ENCODE measurements around the gene NCOA3.
A peak's percentile ranks its signal among the peaks of the same experiment; 100 is the strongest.

Gene NCOA3

GRCh38 chr20:47661714-47662113, 160.0 kb downstream of the NCOA3 start:
- peaks cover 2% of the 10 kb centered on the region for H3K79me1 ChIP-seq (replicated peaks; ENCODE audit: low read length, poor library complexity, severe bottlenecking)
- no peak overlapping the region for H4K8ac ChIP-seq (ENCODE audit: low read length)
- H3K4me2 ChIP-seq (ENCODE audit: low read length, poor library complexity, severe bottlenecking), result no peak overlapping the region
- no peak overlapping the region for H2BK120ac ChIP-seq (ENCODE audit: low read depth, low read length)
- H3K27ac ChIP-seq (ENCODE audit: low read length, poor library complexity, severe bottlenecking), result no peak overlapping the region
- H3K18ac ChIP-seq (ENCODE audit: low read depth in 1 of 2, low read length in 2 of 2), result no peak overlapping the region
- no peak overlapping the region for H2BK5ac ChIP-seq (ENCODE audit: low read depth, low read length, poor library complexity, severe bottlenecking)
- peaks cover 7% of the 10 kb centered on the region for H3K4me1 ChIP-seq (ENCODE audit: control insufficient read depth, insufficient read depth, low read depth, low read length)
- H3K36me3 ChIP-seq (ENCODE audit: control insufficient read depth in 1 of 2, insufficient read depth in 2 of 2, low read depth in 1 of 2, low read length in 2 of 2), result peaks cover 53 to 68% of the 10 kb centered on the region in 2 experiments
- 92% methylated on average over 7 of the region's 7 CpGs for WGBS
- H3K14ac ChIP-seq (ENCODE audit: low read length in 2 of 2), result no peak overlapping the region
- H3K4ac ChIP-seq (ENCODE audit: low read depth in 1 of 2, low read length in 2 of 2), result no peak overlapping the region
- H2BK15ac ChIP-seq (ENCODE audit: low read depth, poor library complexity, severe bottlenecking), result no peak overlapping the region
- no peak overlapping the region for H2BK12ac ChIP-seq (ENCODE audit: low read length in 2 of 2)
- no peak overlapping the region for H3K4me3 ChIP-seq (ENCODE audit: insufficient read depth in 1 of 2, low read depth in 1 of 2, low read length in 2 of 2)
- no peak overlapping the region for H3K23ac ChIP-seq (ENCODE audit: low read length in 2 of 2)
- no peaks in the 10 kb centered on the region for H3K9me3 ChIP-seq (ENCODE audit: control insufficient read depth, low read length)
- H2AFZ ChIP-seq (ENCODE audit: low read depth, low read length), result no peak overlapping the region
- no peak overlapping the region for H3K9ac ChIP-seq (ENCODE audit: low read length)
- no peaks in the 10 kb centered on the region for H3K27me3 ChIP-seq (ENCODE audit: control insufficient read depth in 1 of 2, insufficient read depth in 1 of 2, low read length in 2 of 2)
- no peak overlapping the region for H4K91ac ChIP-seq (ENCODE audit: low read length)
- H2AK5ac ChIP-seq (ENCODE audit: low read length, severe bottlenecking), result no peak overlapping the region
- DNase-seq, result no peak

- Histone ChIP-seq H2AFZ (ENCODE audit: low read depth, low read length) (no peak overlapping the region), H3K18ac (ENCODE audit: low read depth in 1 of 2, low read length in 2 of 2) (peak overlapping the region in 1 of 2 experiments; percentile 28), H2AK5ac (ENCODE audit: low read length, severe bottlenecking) (no peak overlapping the region), H2BK5ac (ENCODE audit: low read depth, low read length, poor library complexity, severe bottlenecking) (no peak overlapping the region), H2BK15ac (ENCODE audit: low read depth, poor library complexity, severe bottlenecking) (no peak overlapping the region), H3K4me1 (ENCODE audit: control insufficient read depth, insufficient read depth, low read depth, low read length) (peaks cover 7% of the 10 kb centered on the region), H3K79me1 (replicated peaks; ENCODE audit: low read length, poor library complexity, severe bottlenecking) (peaks cover 2% of the 10 kb centered on the region), H3K27ac (ENCODE audit: low read length, poor library complexity, severe bottlenecking) (no peak overlapping the region), H3K4me3 (ENCODE audit: insufficient read depth in 1 of 2, low read depth in 1 of 2, low read length in 2 of 2) (no peak overlapping the region), H4K91ac (ENCODE audit: low read length) (no peak overlapping the region), H3K4ac (ENCODE audit: low read depth in 1 of 2, low read length in 2 of 2) (no peak overlapping the region), H3K9ac (ENCODE audit: low read length) (no peak overlapping the region), H3K27me3 (ENCODE audit: control insufficient read depth in 1 of 2, insufficient read depth in 1 of 2, low read length in 2 of 2) (no peaks in the 10 kb centered on the region), H3K14ac (ENCODE audit: low read length in 2 of 2) (no peak overlapping the region), H3K4me2 (ENCODE audit: low read length, poor library complexity, severe bottlenecking) (no peak overlapping the region), H3K9me3 (ENCODE audit: control insufficient read depth, low read length) (no peaks in the 10 kb centered on the region), H2BK120ac (ENCODE audit: low read depth, low read length) (no peak overlapping the region), H4K8ac (ENCODE audit: low read length) (no peak overlapping the region), H3K23ac (ENCODE audit: low read length in 2 of 2) (no peak overlapping the region), H2BK12ac (ENCODE audit: low read length in 2 of 2) (no peak overlapping the region), H3K36me3 (ENCODE audit: control insufficient read depth in 1 of 2, insufficient read depth in 2 of 2, low read depth in 1 of 2, low read length in 2 of 2) (peaks cover 53 to 60% of the 10 kb centered on the region in 2 experiments)
- no peak for DNase-seq
- 97% methylated on average over 15 of the region's 16 CpGs for WGBS
Observed at GRCh38 chr20:47662483-47663353, 161.0 kb downstream of the NCOA3 start.

DNA sequence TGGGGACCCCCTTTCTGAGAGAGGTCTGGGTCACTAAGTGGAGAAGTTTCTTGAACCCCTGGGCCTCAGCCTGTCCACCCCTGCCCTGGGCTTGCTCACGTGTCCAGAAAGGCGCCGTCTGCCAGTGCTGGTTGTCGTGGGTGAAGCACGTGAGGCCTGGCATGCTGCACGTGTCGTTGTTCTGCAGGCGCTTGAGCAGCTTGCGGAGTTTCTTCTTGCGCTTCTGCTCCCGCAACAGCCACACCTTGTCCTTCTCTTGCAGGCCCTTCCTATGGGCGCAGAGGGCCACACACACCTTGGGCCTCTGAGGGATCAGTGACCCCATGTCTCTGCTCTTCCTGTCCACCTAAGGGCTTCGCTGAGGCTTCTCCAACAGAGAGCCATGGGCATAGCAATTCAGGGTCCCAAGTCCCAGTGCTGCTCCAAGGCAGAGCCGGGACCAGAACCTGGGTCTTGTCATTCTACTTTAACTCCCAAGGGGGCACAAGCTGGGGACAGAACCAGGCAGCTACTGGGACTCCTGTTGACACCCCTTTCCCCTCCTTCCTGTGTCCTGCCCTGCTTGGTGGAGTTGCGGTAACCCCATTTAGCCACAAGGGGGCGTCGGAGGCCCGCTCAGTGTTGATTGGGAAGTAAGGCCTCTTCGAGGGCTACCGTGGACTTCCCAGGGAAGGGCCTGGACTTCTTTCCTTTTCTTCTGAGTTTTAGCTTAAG, 161.8 kb downstream of the NCOA3 start:
- peak; percentile 79 for DNase-seq
- Histone ChIP-seq H3K4me3 (ENCODE audit: insufficient read depth in 1 of 2, low read depth in 1 of 2, low read length in 2 of 2) (no peak overlapping the region), H3K4me2 (ENCODE audit: low read length, poor library complexity, severe bottlenecking) (no peak overlapping the region), H3K9me3 (ENCODE audit: control insufficient read depth, low read length) (no peaks in the 10 kb centered on the region), H2AK5ac (ENCODE audit: low read length, severe bottlenecking) (peak overlapping the region; percentile 20), H3K36me3 (ENCODE audit: control insufficient read depth in 1 of 2, insufficient read depth in 2 of 2, low read depth in 1 of 2, low read length in 2 of 2) (peaks cover 52 to 54% of the 10 kb centered on the region in 2 experiments), H3K4me1 (ENCODE audit: control insufficient read depth, insufficient read depth, low read depth, low read length) (peaks cover 7% of the 10 kb centered on the region), H3K14ac (ENCODE audit: low read length in 2 of 2) (no peak overlapping the region), H2BK120ac (ENCODE audit: low read depth, low read length) (no peak overlapping the region), H3K79me1 (replicated peaks; ENCODE audit: low read length, poor library complexity, severe bottlenecking) (no peaks in the 10 kb centered on the region), H3K27ac (ENCODE audit: low read length, poor library complexity, severe bottlenecking) (no peak overlapping the region), H3K9ac (ENCODE audit: low read length) (peak overlapping the region; percentile 41), H3K23ac (ENCODE audit: low read length in 2 of 2) (no peak overlapping the region), H2BK5ac (ENCODE audit: low read depth, low read length, poor library complexity, severe bottlenecking) (no peak overlapping the region), H2BK15ac (ENCODE audit: low read depth, poor library complexity, severe bottlenecking) (no peak overlapping the region), H3K4ac (ENCODE audit: low read depth in 1 of 2, low read length in 2 of 2) (no peak overlapping the region), H3K27me3 (ENCODE audit: control insufficient read depth in 1 of 2, insufficient read depth in 1 of 2, low read length in 2 of 2) (no peaks in the 10 kb centered on the region), H2BK12ac (ENCODE audit: low read length in 2 of 2) (no peak overlapping the region), H2AFZ (ENCODE audit: low read depth, low read length) (no peak overlapping the region), H4K8ac (ENCODE audit: low read length) (no peak overlapping the region), H4K91ac (ENCODE audit: low read length) (no peak overlapping the region), H3K18ac (ENCODE audit: low read depth in 1 of 2, low read length in 2 of 2) (no peak overlapping the region)
- 62% methylated on average over 20 of the region's 20 CpGs for WGBS

- Histone ChIP-seq H3K18ac (ENCODE audit: low read depth in 1 of 2, low read length in 2 of 2) (no peak overlapping the region), H2BK120ac (ENCODE audit: low read depth, low read length) (no peak overlapping the region), H2BK15ac (ENCODE audit: low read depth, poor library complexity, severe bottlenecking) (no peak overlapping the region), H3K9me3 (ENCODE audit: control insufficient read depth, low read length) (no peaks in the 10 kb centered on the region), H2AK5ac (ENCODE audit: low read length, severe bottlenecking) (no peak overlapping the region), H2AFZ (ENCODE audit: low read depth, low read length) (no peak overlapping the region), H3K9ac (ENCODE audit: low read length) (peak overlapping the region; percentile 41), H3K79me1 (replicated peaks; ENCODE audit: low read length, poor library complexity, severe bottlenecking) (no peaks in the 10 kb centered on the region), H2BK12ac (ENCODE audit: low read length in 2 of 2) (no peak overlapping the region), H3K4ac (ENCODE audit: low read depth in 1 of 2, low read length in 2 of 2) (peak overlapping the region in 1 of 2 experiments; percentile 29), H4K8ac (ENCODE audit: low read length) (no peak overlapping the region), H3K27me3 (ENCODE audit: control insufficient read depth in 1 of 2, insufficient read depth in 1 of 2, low read length in 2 of 2) (no peaks in the 10 kb centered on the region), H3K14ac (ENCODE audit: low read length in 2 of 2) (no peak overlapping the region), H3K4me1 (ENCODE audit: control insufficient read depth, insufficient read depth, low read depth, low read length) (peaks cover 7% of the 10 kb centered on the region), H4K91ac (ENCODE audit: low read length) (no peak overlapping the region), H3K4me2 (ENCODE audit: low read length, poor library complexity, severe bottlenecking) (no peak overlapping the region), H3K27ac (ENCODE audit: low read length, poor library complexity, severe bottlenecking) (no peak overlapping the region), H3K4me3 (ENCODE audit: insufficient read depth in 1 of 2, low read depth in 1 of 2, low read length in 2 of 2) (no peak overlapping the region), H2BK5ac (ENCODE audit: low read depth, low read length, poor library complexity, severe bottlenecking) (no peak overlapping the region), H3K23ac (ENCODE audit: low read length in 2 of 2) (no peak overlapping the region), H3K36me3 (ENCODE audit: control insufficient read depth in 1 of 2, insufficient read depth in 2 of 2, low read depth in 1 of 2, low read length in 2 of 2) (peaks cover 47 to 59% of the 10 kb centered on the region in 2 experiments)
- WGBS, result 98% methylated on average over 2 of the region's 2 CpGs
- DNase-seq, result no peak
Observed at GRCh38 chr20:47664068-47664437, 162.4 kb downstream of the NCOA3 start.

All from mesenchymal stem cell (in vitro differentiated cells and primary cell).